SIG-M5 treated with dmso at 0.1 percent for 504 hours (cell line): ENCODE results near the gene GALM.
"Not testable (repeated sequence)": the region's sequence is repeated elsewhere in the genome, so short reads cannot be mapped to it uniquely, and the experiment has no call there.

ENCODE experiments used
- DNase-seq: peaks from one replicate; lab custom pipeline; 2025; ENCODE audit not compliant: unreplicated experiment; lab: John Stamatoyannopoulos, UW

Gene GALM

DNA sequence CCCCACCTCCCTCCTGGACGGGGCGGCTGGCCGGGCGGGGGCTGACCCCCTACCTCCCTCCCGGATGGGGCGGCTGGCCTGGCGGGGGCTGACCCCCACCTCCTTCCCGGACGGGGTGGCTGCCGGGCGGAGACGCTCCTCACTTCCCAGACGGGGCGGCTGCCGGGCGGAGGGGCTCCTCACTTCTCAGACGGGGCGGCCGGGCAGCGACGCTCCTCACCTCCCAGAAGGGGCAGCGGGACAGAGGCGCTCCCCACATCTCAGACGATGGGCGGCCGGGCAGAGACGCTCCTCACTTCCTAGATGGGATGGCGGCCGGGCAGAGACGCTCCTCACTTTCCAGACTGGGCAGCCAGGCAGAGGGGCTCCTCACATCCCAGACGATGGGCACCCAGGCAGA is 90.0 kb downstream of the GALM start:
- not testable (repeated sequence) for DNase-seq

DNA sequence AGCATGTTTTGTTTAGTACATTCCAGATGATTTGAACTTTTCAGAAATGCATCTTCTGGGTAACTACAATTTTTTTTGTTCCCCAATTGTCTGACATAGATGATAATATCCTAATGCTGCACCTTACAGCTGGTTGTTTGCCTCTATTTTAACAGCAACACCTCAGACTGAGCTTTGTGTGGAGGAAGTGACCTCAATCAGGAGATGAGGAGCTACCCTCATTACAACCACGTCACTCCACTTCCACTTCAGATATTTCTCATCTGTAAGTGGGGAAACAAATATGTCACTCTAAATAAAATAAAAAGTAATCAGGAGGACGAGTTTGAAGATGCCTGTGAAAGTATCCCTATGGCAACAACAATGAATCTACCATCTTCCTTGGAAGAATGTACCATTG is 97.3 kb downstream of the GALM start:
- no peak for DNase-seq

DNA sequence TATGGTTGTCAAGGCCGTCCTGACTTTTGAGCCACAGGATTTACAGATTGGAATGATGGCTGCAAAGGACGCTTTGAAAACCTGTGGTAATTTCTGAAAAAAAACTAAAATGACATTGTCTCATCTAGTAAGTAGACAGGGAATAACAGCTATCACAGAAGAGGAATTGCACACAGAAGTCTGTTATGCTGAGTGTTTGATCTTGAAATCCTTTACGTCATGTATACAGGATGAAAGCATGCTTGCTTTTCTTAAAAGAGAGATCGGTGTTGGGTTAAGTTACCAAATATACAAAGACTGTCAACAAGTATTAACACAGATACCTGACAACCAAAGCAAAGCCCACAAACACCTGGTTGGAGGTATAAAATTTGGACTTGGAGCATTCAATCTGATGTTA is 97.8 kb downstream of the GALM start:
- no peak for DNase-seq

DNA sequence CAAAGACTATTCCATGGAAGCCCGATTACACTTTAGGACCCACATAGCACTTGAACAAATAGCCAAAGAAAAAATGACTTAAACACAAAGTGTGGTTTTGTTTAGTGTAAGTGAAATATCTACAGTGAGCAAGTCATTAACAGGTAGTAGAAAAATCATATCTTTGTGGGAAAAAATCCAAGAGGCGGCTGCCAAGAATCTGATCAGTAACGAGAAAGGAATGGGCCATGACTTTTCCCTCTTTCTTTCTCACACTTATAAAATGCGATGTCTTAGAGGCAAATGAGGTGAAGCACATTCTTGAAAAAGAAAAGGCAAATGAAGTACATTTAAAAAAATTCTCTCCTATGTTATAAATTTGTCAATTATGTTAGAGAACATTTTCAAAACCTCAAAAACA is 99.2 kb downstream of the GALM start:
- no peak for DNase-seq

DNA sequence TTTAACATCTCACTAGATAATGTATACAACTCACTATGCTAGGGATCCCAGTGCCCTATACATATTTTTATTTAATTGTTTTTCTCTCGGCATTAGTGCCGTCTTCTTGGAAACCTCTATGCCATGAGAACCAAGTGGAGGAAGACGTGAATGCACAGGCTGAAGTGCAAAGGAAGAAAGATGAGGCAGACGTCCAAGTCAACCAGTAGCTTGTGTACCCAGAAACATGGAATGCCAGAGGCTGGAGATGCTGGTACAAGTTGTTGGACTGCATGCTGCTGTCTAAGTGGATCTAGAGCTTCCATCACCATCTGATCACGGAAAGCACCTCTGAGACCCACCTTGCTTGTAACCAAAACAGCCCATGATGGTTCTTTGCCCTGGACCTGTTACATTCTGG is 99.6 kb downstream of the GALM start:
- DNase-seq, result no peak

DNA sequence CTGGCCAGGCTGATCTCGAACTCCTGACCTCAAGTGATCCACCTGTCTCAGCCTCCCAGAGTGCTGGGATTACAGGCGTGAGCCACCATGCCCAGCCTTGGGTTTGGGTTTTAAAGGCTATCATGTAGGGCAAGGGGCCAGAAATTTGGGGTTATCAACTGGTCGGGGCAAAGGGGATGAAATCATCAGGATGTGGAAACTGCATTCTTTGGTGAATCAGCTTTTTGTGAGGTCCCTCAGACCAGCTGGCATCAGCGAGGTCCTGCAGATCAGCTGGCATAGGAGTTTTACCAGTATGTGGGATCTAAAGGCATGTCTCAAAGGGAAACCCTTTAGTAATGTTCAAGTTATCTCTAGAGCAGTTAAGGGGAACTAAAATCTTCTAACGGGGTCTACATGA is 105.7 kb downstream of the GALM start:
- no peak for DNase-seq

DNA sequence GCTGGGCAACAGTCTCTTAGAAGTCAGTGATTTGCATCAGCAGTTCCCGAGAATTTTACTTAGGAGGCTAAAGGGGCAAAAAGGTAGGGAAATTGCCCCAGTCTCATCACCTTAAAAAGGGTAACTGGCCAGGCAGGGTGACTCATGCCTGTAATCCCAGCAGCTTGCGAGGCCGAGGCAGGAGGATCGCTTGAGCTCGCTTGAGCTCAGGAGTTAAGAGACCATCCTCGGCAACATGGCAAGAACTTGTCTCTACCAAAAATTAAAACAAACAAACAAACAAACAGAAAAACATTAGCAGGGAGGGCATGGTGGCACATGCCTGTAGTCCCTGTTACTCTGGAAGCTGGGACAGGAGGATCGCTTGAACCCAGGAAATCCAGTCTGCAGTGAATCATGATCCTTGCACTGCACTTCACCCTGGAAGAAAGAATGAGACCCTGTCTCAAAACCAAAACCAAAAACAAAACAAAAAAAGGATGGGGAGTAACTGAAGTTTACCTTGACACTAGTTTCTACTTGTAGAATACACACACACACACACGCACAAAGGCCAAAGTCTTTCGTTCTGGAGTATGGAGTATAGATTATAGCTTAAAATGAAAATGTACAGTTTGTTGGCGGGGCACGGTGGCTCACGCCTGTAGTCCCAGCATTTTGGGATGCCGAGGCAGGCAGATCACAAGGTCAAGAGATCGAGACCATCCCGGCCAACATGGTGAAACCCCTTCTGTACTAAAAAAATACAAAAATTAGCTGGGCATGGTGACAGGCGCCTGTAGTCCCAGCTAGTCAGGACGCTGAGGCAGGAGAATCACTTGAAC is 109.4 kb downstream of the GALM start:
- no peak for DNase-seq

DNA sequence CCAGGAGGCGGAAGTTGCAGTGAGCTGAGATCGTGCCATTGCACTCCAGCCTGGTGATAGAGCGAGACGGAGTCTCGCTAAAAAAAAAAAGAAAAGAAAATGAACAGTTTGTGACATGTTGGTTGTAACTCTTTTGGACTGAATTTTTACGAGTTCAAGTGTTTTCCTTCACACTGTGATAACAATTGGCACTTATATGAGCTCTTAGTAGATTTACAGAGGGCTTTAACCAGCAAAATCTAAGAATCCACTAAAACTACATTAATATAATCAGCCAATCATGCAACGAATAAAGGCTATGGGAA is 110.0 kb downstream of the GALM start:
- no peak for DNase-seq

DNA sequence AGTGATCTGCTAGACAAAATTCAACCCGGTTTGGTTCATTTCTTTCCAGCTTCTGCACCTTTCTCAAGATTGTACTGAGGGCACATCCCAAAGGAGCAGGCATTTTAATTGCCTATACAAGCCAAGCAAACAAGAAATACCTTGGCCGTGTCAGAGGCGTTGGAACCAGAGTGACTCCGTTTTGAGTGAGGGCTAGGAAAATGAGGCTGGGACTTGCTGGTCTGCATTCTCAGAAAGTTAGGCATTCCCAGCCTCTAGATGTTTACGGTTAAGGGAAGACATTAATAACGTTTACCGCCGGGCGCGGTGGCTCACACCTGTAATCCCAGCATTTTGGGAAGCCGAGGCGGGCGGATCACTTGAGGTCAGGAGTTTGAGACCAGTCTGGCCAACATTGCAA is 110.6 kb downstream of the GALM start:
- DNase-seq, result no peak

DNA sequence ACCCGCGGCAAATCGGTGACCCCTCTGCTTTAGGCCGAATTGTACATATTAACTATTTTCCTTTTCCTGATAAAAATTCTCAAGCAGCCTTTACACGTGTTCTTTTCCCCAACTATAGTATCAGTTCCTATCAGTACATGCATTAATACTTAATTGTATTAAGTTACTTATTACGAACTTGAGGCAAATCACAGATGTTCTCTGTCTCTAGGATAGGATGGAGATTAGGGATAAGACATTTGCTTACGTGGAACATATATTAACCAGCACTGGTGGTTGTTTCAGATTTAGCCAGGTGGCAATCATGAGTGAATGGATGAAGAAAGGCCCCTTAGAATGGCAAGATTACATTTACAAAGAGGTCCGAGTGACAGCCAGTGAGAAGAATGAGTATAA is 112.8 kb downstream of the GALM start:
- no peak for DNase-seq

DNA sequence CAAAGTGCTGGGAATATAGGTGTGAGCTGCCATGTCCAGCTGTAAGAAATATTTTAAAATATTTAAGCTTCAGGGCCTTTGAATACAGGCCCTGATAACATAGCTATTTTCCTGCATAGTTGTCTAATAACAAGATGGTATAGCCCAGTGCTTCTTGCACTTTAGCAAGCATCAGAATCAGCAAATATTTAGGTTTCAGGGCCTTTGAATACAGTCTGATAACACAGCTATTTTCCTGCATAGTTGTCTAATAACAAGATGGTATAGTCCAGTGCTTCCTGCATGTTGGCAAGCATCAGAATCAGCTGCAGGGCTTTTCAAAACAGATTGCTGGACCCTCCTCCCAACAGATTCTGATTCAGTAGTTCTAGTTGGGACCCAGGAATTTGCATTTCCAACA is 117.7 kb downstream of the GALM start:
- DNase-seq, result no peak
